ENCODE data around the gene CXCL6. TPM values are rescaled to one million over a fixed set of nuclear protein-coding genes. Genes with fewer than 3 reads are reported as not detected.

The CXCL6 gene
- total RNA-seq (1 to 10 TPM; 6.2 to 6.5 TPM), polyA plus RNA-seq (10 to 100 TPM in 1 of 2 donors, 1 to 10 TPM in 1; 4.2 to 21.5 TPM)
- long read RNA-seq, donor 1, result 0 reads
- long read RNA-seq, donor 2, result 0 reads
- long read RNA-seq, donor 3, result 0 reads
- long read RNA-seq, donor 4, result 0 reads
- long read RNA-seq, donor 5, partial matches to known transcripts, result 75 of 75 reads
- long read RNA-seq, donor 5, other reads (novel, unspliced or antisense), result 0 of 75 reads

- Histone ChIP-seq H3K27ac (ENCODE audit: low read depth in 1 of 2, low read length in 1 of 2) (no peak within 1 kb of the TSS), H3K4me3 (no peak within 1 kb of the TSS), H3K36me3 (ENCODE audit: control insufficient read depth in 4 of 4, insufficient read depth in 4 of 4, low read length in 4 of 4) (no peaks in the 10 kb centered on the region), H3K27me3 (ENCODE audit: control insufficient read depth in 3 of 3, insufficient read depth in 3 of 3, low read length in 2 of 3) (peaks cover 0 to 17% (median 0%) of the 10 kb centered on the region in 3 donors), H3K4me1 (ENCODE audit: control insufficient read depth in 5 of 5, insufficient read depth in 5 of 5, low read length in 5 of 5) (peaks cover 0 to 2% (median 0%) of the 10 kb centered on the region in 5 donors), H3K9ac (ENCODE audit: insufficient read depth in 1 of 2, low read length in 2 of 2) (no peak within 1 kb of the TSS), H3K9me3 (ENCODE audit: control insufficient read depth in 4 of 4, insufficient read depth in 3 of 4, low read length in 3 of 4) (no peaks in the 10 kb centered on the region)
- TF ChIP-seq CTCF (IDR thresholded peaks at IDR 0.05; ENCODE audit: control extremely low read depth, extremely low read depth), result no peak
- DNase-seq (no peak), ATAC-seq (ENCODE audit: insufficient read depth, low FRiP score) (no peak)
- WGBS, 2 donors, result 3 to 9% methylated on average over 39 to 41 of the region's 41 CpGs
These were observed at the start of gene CXCL6 for GRCh38 chr4:73836373-73837279. CXCL6 (plus strand) TSS chr4:73836678; CDS start chr4:73836751, 73 bp downstream.

GRCh38 chr4:73788411-73788810 lies 48.1 kb upstream of the CXCL6 start:
- DNase-seq (peak in 1 of 3 donors; percentile 16), ATAC-seq (ENCODE audit: insufficient read depth, low FRiP score) (no peak)
- Histone ChIP-seq H3K27me3 (ENCODE audit: control insufficient read depth in 3 of 3, insufficient read depth in 3 of 3, low read length in 2 of 3) (no peaks in the 10 kb centered on the region), H3K4me3 (no peak overlapping the region), H3K36me3 (ENCODE audit: control insufficient read depth in 4 of 4, insufficient read depth in 4 of 4, low read length in 4 of 4) (no peaks in the 10 kb centered on the region), H3K27ac (ENCODE audit: low read depth in 1 of 2, low read length in 1 of 2) (no peak overlapping the region), H3K4me1 (ENCODE audit: control insufficient read depth in 5 of 5, insufficient read depth in 5 of 5, low read length in 5 of 5) (no peaks in the 10 kb centered on the region), H3K9me3 (ENCODE audit: control insufficient read depth in 4 of 4, insufficient read depth in 3 of 4, low read length in 3 of 4) (no peaks in the 10 kb centered on the region), H3K9ac (ENCODE audit: insufficient read depth in 1 of 2, low read length in 2 of 2) (no peak overlapping the region)
- TF ChIP-seq CTCF (IDR thresholded peaks at IDR 0.05; ENCODE audit: control extremely low read depth, extremely low read depth), result no peak
- 67 to 80% methylated on average over 2 of the region's 2 CpGs for WGBS, 2 donors

GRCh38 chr4:73798842-73799241 lies 37.6 kb upstream of the CXCL6 start:
- Histone ChIP-seq H3K9me3 (ENCODE audit: control insufficient read depth in 4 of 4, insufficient read depth in 3 of 4, low read length in 3 of 4) (peaks cover 0 to 2% (median 0%) of the 10 kb centered on the region in 4 donors), H3K4me3 (no peak overlapping the region), H3K36me3 (ENCODE audit: control insufficient read depth in 4 of 4, insufficient read depth in 4 of 4, low read length in 4 of 4) (no peaks in the 10 kb centered on the region), H3K27ac (ENCODE audit: low read depth in 1 of 2, low read length in 1 of 2) (no peak overlapping the region), H3K9ac (ENCODE audit: insufficient read depth in 1 of 2, low read length in 2 of 2) (no peak overlapping the region), H3K4me1 (ENCODE audit: control insufficient read depth in 5 of 5, insufficient read depth in 5 of 5, low read length in 5 of 5) (no peaks in the 10 kb centered on the region), H3K27me3 (ENCODE audit: control insufficient read depth in 3 of 3, insufficient read depth in 3 of 3, low read length in 2 of 3) (no peaks in the 10 kb centered on the region)
- TF ChIP-seq CTCF (IDR thresholded peaks at IDR 0.05; ENCODE audit: control extremely low read depth, extremely low read depth), result no peak
- ATAC-seq (ENCODE audit: insufficient read depth, low FRiP score) (no peak), DNase-seq (no peak)

All from lung (tissue), 16 donors.